ENCODE measurements around the gene C2.

The C2 gene

GRCh38 chr6:31927242-31927862 is at the start of gene C2:
Gene C2 (plus strand): TSS chr6:31927717. CDS start chr6:31927753, 36 bp downstream.
- DNase-seq: no peak

- DNase-seq: no peak
These were observed 49.3 kb upstream of the C2 start for GRCh38 chr6:31878222-31878621.

GRCh38 chr6:31878726-31879125 is 48.8 kb upstream of the C2 start, which contains the start of gene SLC44A4:
Gene SLC44A4 (minus strand): TSS chr6:31878997. CDS start chr6:31878980, 17 bp downstream.
- no peak for DNase-seq

GRCh38 chr6:31879143-31879542 is 48.4 kb upstream of the C2 start:
- DNase-seq: no peak

GRCh38 chr6:31879901-31880300 is 47.6 kb upstream of the C2 start:
- no peak for DNase-seq

- no peak for DNase-seq
These were observed 46.9 kb upstream of the C2 start for GRCh38 chr6:31880616-31881015.

- DNase-seq: no peak
These were observed 46.2 kb upstream of the C2 start for GRCh38 chr6:31881136-31881859.

- DNase-seq: no peak
These were observed 45.2 kb upstream of the C2 start for GRCh38 chr6:31882344-31882743.

- DNase-seq: no peak
These were observed 43.8 kb upstream of the C2 start for GRCh38 chr6:31883676-31884075.

GRCh38 chr6:31884528-31885035 is 42.9 kb upstream of the C2 start:
- DNase-seq: no peak

GRCh38 chr6:31886541-31886991 is 41.0 kb upstream of the C2 start:
- DNase-seq: no peak

- no peak for DNase-seq
These were observed 40.1 kb upstream of the C2 start for GRCh38 chr6:31887173-31888007.

- no peak for DNase-seq
These were observed 39.0 kb upstream of the C2 start for GRCh38 chr6:31888276-31889258.

GRCh38 chr6:31889331-31889972 is 38.1 kb upstream of the C2 start:
- no peak for DNase-seq

- DNase-seq: no peak
These were observed 34.7 kb upstream of the C2 start for GRCh38 chr6:31892821-31893220.

- DNase-seq: no peak
These were observed 31.0 kb upstream of the C2 start for GRCh38 chr6:31896493-31896855.

- no peak for DNase-seq
These were observed 30.5 kb upstream of the C2 start for GRCh38 chr6:31896856-31897611.

GRCh38 chr6:31897612-31898382 is 29.7 kb upstream of the C2 start, which contains the start of gene EHMT2:
Gene EHMT2 (minus strand): TSS chr6:31897698. CDS start chr6:31897677, 21 bp downstream.
- peak; percentile 79 to 87 for DNase-seq

- peak; percentile 42 to 63 for DNase-seq
These were observed 29.0 kb upstream of the C2 start for GRCh38 chr6:31898383-31899011.
